Kidney (tissue), 14 donors: ENCODE results near the gene CCDC195. TPM values are rescaled to one million over a fixed set of nuclear protein-coding genes. Genes with fewer than 3 reads are reported as not detected.

Experiments
- DNase-seq, 5 donors: peaks; one replicate each; pipeline ENCODE4 v3.0.0-alpha.2; 2013 to 2020
- FAIRE-seq: peaks from 2 replicates; lab custom pipeline; 2012; peaks lifted over from hg19 to GRCh38; lab: Jason Lieb, UNC
- H3K27ac ChIP-seq, 2 donors: one replicate each; pipeline ENCODE4 v1.7.0; 2013; ENCODE audit warnings: low read depth in 2 of 2, low read length in 2 of 2, inconsistent platforms in 1 of 2
- H3K27me3 ChIP-seq: one replicate; pipeline ENCODE4 v1.7.1; 2013; ENCODE audit warnings: low read length, inconsistent platforms; ENCODE audit not compliant: control insufficient read depth, insufficient read depth
- H3K36me3 ChIP-seq, 3 donors: one replicate each; pipeline versions ENCODE4 v1.7.0 to v1.7.1; 2013; ENCODE audit warnings: low read length in 3 of 3, control low read depth in 1 of 3, inconsistent platforms in 1 of 3; ENCODE audit not compliant: insufficient read depth in 3 of 3, control insufficient read depth in 2 of 3
- H3K4me1 ChIP-seq, 3 donors: one replicate each; pipeline versions ENCODE4 v1.7.0 to v1.7.1; 2013; ENCODE audit warnings: low read length in 3 of 3, inconsistent platforms in 1 of 3, low read depth in 1 of 3; ENCODE audit not compliant: control insufficient read depth in 2 of 3, insufficient read depth in 2 of 3
- H3K4me3 ChIP-seq, 3 donors: one replicate each; pipeline versions ENCODE4 v1.7.0 to v1.8.1; 2013; ENCODE audit warnings: low read length in 3 of 3, control low read depth in 1 of 3, inconsistent platforms in 1 of 3
- H3K9ac ChIP-seq, 3 donors: one replicate each; pipeline versions ENCODE4 v1.7.0 to v1.7.1; 2013; ENCODE audit warnings: low read length in 3 of 3, control low read depth in 1 of 3, inconsistent platforms in 1 of 3
- H3K9me3 ChIP-seq, 3 donors: one replicate each; pipeline versions ENCODE4 v1.7.0 to v1.7.1; 2013; ENCODE audit warnings: low read length in 3 of 3, control low read depth in 1 of 3, inconsistent platforms in 1 of 3; ENCODE audit not compliant: control insufficient read depth in 2 of 3, insufficient read depth in 1 of 3
- CTCF ChIP-seq: IDR thresholded peaks from 3 replicates; pipeline ENCODE4 v1.5.1; 2012; ENCODE audit warnings: mild to moderate bottlenecking, moderate library complexity, borderline replicate concordance; ENCODE audit not compliant: insufficient read depth; ENCODE audit errors: extremely low read depth
- intact Hi-C: fragments of 100-400 bp; cut with DNase I; formaldehyde crosslinking; loops from one replicate; pipeline ENCODE4 v1.11.1; 2022
- polyA plus RNA-seq: library from polyadenylated mRNA; stranded (reverse); fragments of 350-450 nt; fragmentation: Illumina TruSeq; extraction: RNeasy Lipid Tissue Mini Kit (QIAGEN cat#74804); gene quantifications from one replicate; pipeline ENCODE4 v1.2.3, GENCODE V29; 2014; ENCODE audit warnings: low read depth, low replicate concordance; ENCODE audit not compliant: insufficient read depth
- total RNA-seq: library from RNA; stranded (reverse); fragmentation: NEBNext Ultra II Directional; extraction: Animal tissue kit (Norgen Biotek cat#: 25700); gene quantifications from one replicate; pipeline ENCODE4 v1.2.1, GENCODE V29; 2021
- donor health status: control.
- donor health status: control.
- donor health status: control.
- donor health status: control.
- donor health status: control.
- donor health status: DM: yes; HTN: yes; CAD: no.
- donor health status: Normal renal cell carcinoma (clear cell type).

The CCDC195 gene
- total and polyA plus RNA-seq, 2 donors from 2014 or later: not detected

GRCh38 chr2:224753743-224754540 lies 37.8 kb upstream of the CCDC195 start:
- H3K4me3 ChIP-seq: no peak overlapping the region
- no peaks in the 10 kb centered on the region for H3K4me1 ChIP-seq
- DNase-seq: no peak
- no peaks in the 10 kb centered on the region for H3K36me3 ChIP-seq
- no peak overlapping the region for H3K27ac ChIP-seq
- no peak overlapping the region for H3K9ac ChIP-seq
- intact Hi-C loops: no loop called here
- no peak for TF ChIP-seq CTCF
- peaks cover 0 to 7% (median 0%) of the 10 kb centered on the region in 3 donors for H3K9me3 ChIP-seq
- no peaks in the 10 kb centered on the region for H3K27me3 ChIP-seq
- no peak for FAIRE-seq

GRCh38 chr2:224751996-224752698 lies 36.0 kb upstream of the CCDC195 start:
- Histone ChIP-seq H3K9ac (no peak overlapping the region), H3K4me3 (no peak overlapping the region), H3K36me3 (no peaks in the 10 kb centered on the region), H3K27ac (no peak overlapping the region), H3K27me3 (no peaks in the 10 kb centered on the region), H3K9me3 (no peaks in the 10 kb centered on the region), H3K4me1 (no peaks in the 10 kb centered on the region)
- DNase-seq (no peak), FAIRE-seq (no peak)
- no peak for TF ChIP-seq CTCF
- intact Hi-C loops: no loop called here

- no peak for TF ChIP-seq CTCF
- DNase-seq: no peak
- no peak for FAIRE-seq
- Histone ChIP-seq H3K9me3 (no peaks in the 10 kb centered on the region), H3K27ac (no peak overlapping the region), H3K27me3 (no peaks in the 10 kb centered on the region), H3K4me3 (no peak overlapping the region), H3K36me3 (no peaks in the 10 kb centered on the region), H3K9ac (no peak overlapping the region), H3K4me1 (no peaks in the 10 kb centered on the region)
- intact Hi-C loops: no loop called here
Observed at GRCh38 chr2:224749136-224749535, 33.0 kb upstream of the CCDC195 start.
